PC-3 (cell line): Measurements from ENCODE around the gene CUEDC1.

Experiments used
- EZH2 ChIP-seq: fragments of 300-600 bp; sonication (generic); IDR thresholded peaks from one replicate; pipeline ENCODE4 v1.6.1; 2017; ENCODE audit warnings: antibody characterized with exemption, mild to moderate bottlenecking, low read length; ENCODE audit not compliant: unreplicated experiment
- EZH2phosphoT487 ChIP-seq: fragments of 300-600 bp; sonication (generic); IDR thresholded peaks from 2 replicates; pipeline ENCODE4 v1.6.1; 2018; ENCODE audit warnings: mild to moderate bottlenecking, antibody characterized with exemption, low read length, borderline replicate concordance
- TF ChIP-seq, protein P1 (sequence below): fragments of 300-600 bp; sonication (generic); conservative IDR thresholded peaks from 2 replicates; pipeline ENCODE4 v1.5.1; 2017; ENCODE audit warnings: antibody characterized with exemption, low read depth, mild to moderate bottlenecking, low read length

DNA sequence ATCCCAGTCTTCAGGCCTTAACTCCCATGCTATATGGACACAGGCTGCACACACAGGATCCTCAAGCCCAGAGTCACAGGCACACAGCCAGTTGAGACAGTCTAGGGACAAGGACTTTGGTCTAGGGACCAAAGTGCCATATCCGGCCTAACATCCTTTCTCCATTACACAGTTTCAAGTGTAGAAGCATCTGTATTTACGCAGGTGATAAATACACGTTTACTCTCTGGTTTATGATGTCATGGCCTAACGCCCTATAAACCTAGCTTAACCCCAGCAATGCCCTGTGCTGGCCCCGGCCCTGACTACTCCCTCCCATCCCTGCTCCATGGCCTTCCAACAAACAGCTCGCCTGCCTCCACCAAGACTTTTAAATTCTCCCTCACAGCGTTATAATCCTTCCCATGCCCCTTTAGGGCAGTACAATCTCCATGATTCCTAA is 17.1 kb downstream of the CUEDC1 start:
- TF ChIP-seq EZH2 (no peak), EZH2phosphoT487 (no peak)
- TF ChIP-seq, protein P1, sequence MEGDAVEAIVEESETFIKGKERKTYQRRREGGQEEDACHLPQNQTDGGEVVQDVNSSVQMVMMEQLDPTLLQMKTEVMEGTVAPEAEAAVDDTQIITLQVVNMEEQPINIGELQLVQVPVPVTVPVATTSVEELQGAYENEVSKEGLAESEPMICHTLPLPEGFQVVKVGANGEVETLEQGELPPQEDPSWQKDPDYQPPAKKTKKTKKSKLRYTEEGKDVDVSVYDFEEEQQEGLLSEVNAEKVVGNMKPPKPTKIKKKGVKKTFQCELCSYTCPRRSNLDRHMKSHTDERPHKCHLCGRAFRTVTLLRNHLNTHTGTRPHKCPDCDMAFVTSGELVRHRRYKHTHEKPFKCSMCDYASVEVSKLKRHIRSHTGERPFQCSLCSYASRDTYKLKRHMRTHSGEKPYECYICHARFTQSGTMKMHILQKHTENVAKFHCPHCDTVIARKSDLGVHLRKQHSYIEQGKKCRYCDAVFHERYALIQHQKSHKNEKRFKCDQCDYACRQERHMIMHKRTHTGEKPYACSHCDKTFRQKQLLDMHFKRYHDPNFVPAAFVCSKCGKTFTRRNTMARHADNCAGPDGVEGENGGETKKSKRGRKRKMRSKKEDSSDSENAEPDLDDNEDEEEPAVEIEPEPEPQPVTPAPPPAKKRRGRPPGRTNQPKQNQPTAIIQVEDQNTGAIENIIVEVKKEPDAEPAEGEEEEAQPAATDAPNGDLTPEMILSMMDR, result no peak
